B cell (primary cell): Measurements from ENCODE around the gene MICALL2. TPM values are rescaled to one million over a fixed set of nuclear protein-coding genes. Genes with fewer than 3 reads are reported as not detected.
"Not testable (repeated sequence)": the region's sequence is repeated elsewhere in the genome, so short reads cannot be mapped to it uniquely, and the experiment has no call there.

Experiments used
- ATAC-seq: fragments of 200-7000 bp; cut with Tn5 transposase; one replicate; pipeline ENCODE4 v1.10.0; 2021; ENCODE audit warnings: low read depth, mild to moderate bottlenecking, moderate number of reproducible peaks, moderate library complexity
- CTCF ChIA-PET: fragments of 350-600 bp; sonication (Branson Sonifier 250); formaldehyde crosslinking; loops from one replicate; lab custom pipeline; 2021; ENCODE audit warnings: antibody characterized with exemption, inconsistent platforms; lab: Charles Lee
- POLR2A ChIA-PET: fragments of 350-600 bp; sonication (Branson Sonifier 250); formaldehyde crosslinking; loops from one replicate; lab custom pipeline; 2021; ENCODE audit warnings: antibody characterized with exemption; lab: Charles Lee
- DNase-seq: peaks from one replicate; pipeline ENCODE4 v3.0.0; 2013
- H2AFZ ChIP-seq: 2 replicates; pipeline ENCODE4 v1.6.1; 2012; ENCODE audit warnings: mild to moderate bottlenecking, low read depth, low read length; ENCODE audit not compliant: insufficient read depth, poor library complexity, severe bottlenecking
- H3K27ac ChIP-seq, 2 donors: 1 replicate in 1 of 2; 2 replicates in 1 of 2; pipeline ENCODE4 v1.5.1; 2012 to 2013; ENCODE audit warnings: low read length in 2 of 2, mild to moderate bottlenecking in 2 of 2, moderate library complexity in 1 of 2
- H3K27me3 ChIP-seq, 4 experiments: fragments of 200-600 bp in 1 of 4; sonication (generic) in 1 of 4; replicated peaks in 1 of 4; 1 replicate in 2 of 4; 2 replicates in 2 of 4; pipeline versions ENCODE4 v1.6.1 to v1.7.0; 2013 to 2016; ENCODE audit warnings: low read length in 3 of 4, mild to moderate bottlenecking in 2 of 4, mixed read lengths in 1 of 4, moderate library complexity in 1 of 4; ENCODE audit not compliant: insufficient read depth in 4 of 4, control insufficient read depth in 3 of 4; ENCODE audit errors: control extremely low read depth in 1 of 4
- H3K36me3 ChIP-seq, 2 experiments: replicated peaks in 1 of 2; 1 replicate in 1 of 2; 2 replicates in 1 of 2; pipeline versions ENCODE4 v1.6.1 to v1.7.1; 2013; ENCODE audit warnings: low read length in 1 of 2; ENCODE audit not compliant: insufficient read depth in 2 of 2, control insufficient read depth in 1 of 2; ENCODE audit errors: control extremely low read depth in 1 of 2, extremely low read depth in 1 of 2
- H3K4me1 ChIP-seq, 2 donors: fragments of 200-600 bp in 1 of 2; sonication (generic) in 1 of 2; 1 replicate in 1 of 2; 2 replicates in 1 of 2; pipeline versions ENCODE4 v1.5.1 to v1.6.1; 2013 to 2017; ENCODE audit warnings: low read length in 2 of 2; ENCODE audit not compliant: control insufficient read depth in 2 of 2, insufficient read depth in 2 of 2
- H3K4me2 ChIP-seq: replicated peaks from 2 replicates; pipeline ENCODE3; 2012; ENCODE audit warnings: mild to moderate bottlenecking, low read depth, low read length; ENCODE audit not compliant: poor library complexity, severe bottlenecking
- H3K4me3 ChIP-seq, 5 experiments: fragments of 200-600 bp in 1 of 5; sonication (generic) in 1 of 5; 1 replicate in 3 of 5; 2 replicates in 2 of 5; pipeline versions ENCODE4 v1.5.1 to v1.7.0; 2011 to 2016; ENCODE audit warnings: low read length in 4 of 5, mild to moderate bottlenecking in 4 of 5, low read depth in 2 of 5, control low read depth in 1 of 5, moderate library complexity in 1 of 5; ENCODE audit not compliant: insufficient read depth in 1 of 5; ENCODE audit errors: control extremely low read depth in 1 of 5, extremely low read depth in 1 of 5
- H3K79me2 ChIP-seq: fragments of 200-600 bp; sonication (generic); one replicate; pipeline ENCODE4 v1.6.0; 2016; ENCODE audit warnings: low read length; ENCODE audit not compliant: control insufficient read depth, insufficient read depth
- H3K9ac ChIP-seq: fragments of 200-600 bp; sonication (generic); 2 replicates; pipeline ENCODE4 v1.6.1; 2017; ENCODE audit warnings: mild to moderate bottlenecking, low read length, moderate library complexity
- H3K9me3 ChIP-seq, 3 donors: one replicate each; pipeline versions ENCODE4 v1.6.1 to v1.7.1; 2013; ENCODE audit warnings: low read length in 2 of 3; ENCODE audit not compliant: control insufficient read depth in 2 of 3, insufficient read depth in 1 of 3; ENCODE audit errors: control extremely low read depth in 1 of 3
- H4K20me1 ChIP-seq: 2 replicates; pipeline ENCODE4 v1.6.0; 2012; ENCODE audit warnings: mild to moderate bottlenecking, low read length; ENCODE audit not compliant: insufficient read depth, control insufficient read depth, poor library complexity, severe bottlenecking
- H3K27ac Mint-ChIP-seq: one replicate; pipeline ENCODE4 v1.8.0; 2021; ENCODE audit warnings: mixed read lengths
- H3K27me3 Mint-ChIP-seq: one replicate; pipeline ENCODE4 v1.8.0; 2021; ENCODE audit warnings: mixed read lengths
- H3K4me1 Mint-ChIP-seq: one replicate; pipeline ENCODE4 v1.8.0; 2021; ENCODE audit warnings: mixed read lengths
- H3K4me3 Mint-ChIP-seq: one replicate; pipeline ENCODE4 v1.8.0; 2021; ENCODE audit warnings: mixed read lengths
- H3K9me3 Mint-ChIP-seq: one replicate; pipeline ENCODE4 v1.8.0; 2022; ENCODE audit warnings: mixed read lengths; ENCODE audit not compliant: insufficient read depth
- EZH2 ChIP-seq: IDR thresholded peaks from 2 replicates; pipeline ENCODE4 v1.6.1; 2012; ENCODE audit warnings: borderline replicate concordance, low read depth, mild to moderate bottlenecking, moderate library complexity, low read length; ENCODE audit not compliant: insufficient read depth, poor library complexity, severe bottlenecking
- WGBS: methylation state at CpG from one replicate; pipeline ENCODE4 v1.1.5; 2013; ENCODE audit warnings: missing lambda C conversion rate; ENCODE audit not compliant: insufficient coverage; 5-methylcytosine and 5-hydroxymethylcytosine counted together
- intact Hi-C: fragments of 100-400 bp; cut with micrococcal nuclease; formaldehyde crosslinking; loops from one replicate; pipeline ENCODE4 v1.10.0; 2022
- polyA plus RNA-seq: library from polyadenylated mRNA; depleted of rRNA; stranded (reverse); fragments of >200 nt; gene quantifications from 2 replicates; pipeline ENCODE4 v1.2.3, GENCODE V29; 2012
- total RNA-seq, 2 donors: library from RNA; stranded (reverse); fragments of 120-200 nt in 1 of 2; gene quantifications; 1 replicate in 1 of 2; 2 replicates in 1 of 2; pipeline versions ENCODE4 v1.2.3 to v1.2.4, GENCODE V29; 2013 to 2022
- TF ChIP-seq, protein P1 (sequence below): fragments of 200-600 bp; IDR thresholded peaks from one replicate; pipeline ENCODE4 v1.8.0; 2022; ENCODE audit warnings: antibody characterized with exemption, mild to moderate bottlenecking

The MICALL2 gene
- total and polyA plus RNA-seq, 2 donors (not counting 1 experiment from before 2014, with no cell fraction given) = 0.85 to 0.94 TPM

GRCh38 chr7:1446620-1447032, 12.6 kb downstream of the MICALL2 start:
- no peaks in the 10 kb centered on the region for H3K36me3 ChIP-seq
- Mint-ChIP-seq H3K9me3 (no peaks in the 10 kb centered on the region), H3K27ac (no peak overlapping the region), H3K4me1 (no peaks in the 10 kb centered on the region), H3K4me3 (no peak overlapping the region), H3K27me3 (no peaks in the 10 kb centered on the region)
- ATAC-seq (no peak), DNase-seq (no peak)
- no peak for TF ChIP-seq EZH2
- TF ChIP-seq, protein P1, sequence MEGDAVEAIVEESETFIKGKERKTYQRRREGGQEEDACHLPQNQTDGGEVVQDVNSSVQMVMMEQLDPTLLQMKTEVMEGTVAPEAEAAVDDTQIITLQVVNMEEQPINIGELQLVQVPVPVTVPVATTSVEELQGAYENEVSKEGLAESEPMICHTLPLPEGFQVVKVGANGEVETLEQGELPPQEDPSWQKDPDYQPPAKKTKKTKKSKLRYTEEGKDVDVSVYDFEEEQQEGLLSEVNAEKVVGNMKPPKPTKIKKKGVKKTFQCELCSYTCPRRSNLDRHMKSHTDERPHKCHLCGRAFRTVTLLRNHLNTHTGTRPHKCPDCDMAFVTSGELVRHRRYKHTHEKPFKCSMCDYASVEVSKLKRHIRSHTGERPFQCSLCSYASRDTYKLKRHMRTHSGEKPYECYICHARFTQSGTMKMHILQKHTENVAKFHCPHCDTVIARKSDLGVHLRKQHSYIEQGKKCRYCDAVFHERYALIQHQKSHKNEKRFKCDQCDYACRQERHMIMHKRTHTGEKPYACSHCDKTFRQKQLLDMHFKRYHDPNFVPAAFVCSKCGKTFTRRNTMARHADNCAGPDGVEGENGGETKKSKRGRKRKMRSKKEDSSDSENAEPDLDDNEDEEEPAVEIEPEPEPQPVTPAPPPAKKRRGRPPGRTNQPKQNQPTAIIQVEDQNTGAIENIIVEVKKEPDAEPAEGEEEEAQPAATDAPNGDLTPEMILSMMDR = no peak
- H3K79me2 ChIP-seq = no peaks in the 10 kb centered on the region
- POLR2A ChIA-PET = no interaction called here
- H3K9ac ChIP-seq = no peak overlapping the region
- intact Hi-C loops = no loop called here
- H4K20me1 ChIP-seq = no peaks in the 10 kb centered on the region
- H3K27me3 ChIP-seq = no peaks in the 10 kb centered on the region
- H3K4me1 ChIP-seq = no peaks in the 10 kb centered on the region
- no peak overlapping the region for H2AFZ ChIP-seq
- 82% methylated on average over 15 of the region's 17 CpGs for WGBS
- H3K9me3 ChIP-seq = peaks cover 0 to 3% (median 0%) of the 10 kb centered on the region in 3 donors
- CTCF ChIA-PET = no interaction called here
- no peak overlapping the region for H3K27ac ChIP-seq
- H3K4me3 ChIP-seq = no peak overlapping the region
- H3K4me2 ChIP-seq = no peak overlapping the region

GRCh38 chr7:1446026-1446425, 13.2 kb downstream of the MICALL2 start:
- 89% methylated on average over 1 of the region's 5 CpGs for WGBS
- H3K79me2 ChIP-seq, H3K4me1 ChIP-seq, CTCF ChIA-PET, H3K9me3 ChIP-seq, DNase-seq, H3K27ac ChIP-seq, H2AFZ ChIP-seq, H3K9me3 Mint-ChIP-seq, H3K9ac ChIP-seq, H4K20me1 ChIP-seq, H3K36me3 ChIP-seq, H3K4me3 Mint-ChIP-seq, H3K27me3 ChIP-seq, H3K4me3 ChIP-seq, intact Hi-C loops, POLR2A ChIA-PET, H3K27me3 Mint-ChIP-seq, H3K4me2 ChIP-seq, ATAC-seq, H3K27ac Mint-ChIP-seq, H3K4me1 Mint-ChIP-seq: not testable (repeated sequence)
